GM12878 (cell line): Measurements from ENCODE around the gene SIGLEC5. TPM values are rescaled to one million over a fixed set of nuclear protein-coding genes. Genes with fewer than 3 reads are reported as not detected.

Experiments used
- ATF3 ChIP-seq: IDR thresholded peaks from 2 replicates; pipeline ENCODE4 v1.6.1; 2011; ENCODE audit warnings: low read depth, mild to moderate bottlenecking, low read length, moderate library complexity, borderline replicate concordance; ENCODE audit errors: extremely low read depth
- HDAC2 ChIP-seq: fragments of 200-600 bp; sonication (generic); IDR thresholded peaks from 2 replicates; pipeline ENCODE4 v1.6.1; 2017
- KAT2A ChIP-seq: conservative IDR thresholded peaks from 2 replicates; pipeline ENCODE4 v1.6.1; 2011; ENCODE audit warnings: low read depth, low read length; ENCODE audit not compliant: control insufficient read depth
- MTA2 ChIP-seq: fragments of 450-650 bp; IDR thresholded peaks from 2 replicates; pipeline ENCODE4 v1.6.1; 2016; ENCODE audit warnings: low read depth, mild to moderate bottlenecking, moderate library complexity
- PAX5 ChIP-seq: IDR thresholded peaks from 2 replicates; pipeline ENCODE4 v1.6.1; 2011; ENCODE audit warnings: low read depth, low read length, borderline replicate concordance
- PAX8 ChIP-seq: fragments of 450-650 bp; IDR thresholded peaks from 2 replicates; pipeline ENCODE4 v1.6.1; 2017; ENCODE audit warnings: mild to moderate bottlenecking, moderate library complexity
- POLR2AphosphoS2 ChIP-seq: IDR thresholded peaks from 2 replicates; pipeline ENCODE4 v1.6.1; 2011; ENCODE audit warnings: low read depth, mild to moderate bottlenecking, low read length, improper control_type of control experiment, moderate library complexity
- REST ChIP-seq: IDR thresholded peaks from 2 replicates; pipeline ENCODE4 v1.6.1; 2012; ENCODE audit warnings: mild to moderate bottlenecking, low read depth, low read length
- RUNX3 ChIP-seq: IDR thresholded peaks from 2 replicates; pipeline ENCODE4 v1.6.1; 2012; ENCODE audit warnings: low read length, inconsistent platforms
- SKIL ChIP-seq: fragments of 450-650 bp; IDR thresholded peaks from 2 replicates; pipeline ENCODE4 v1.6.1; 2017; ENCODE audit warnings: mild to moderate bottlenecking, low read depth, inconsistent platforms; ENCODE audit not compliant: poor library complexity, severe bottlenecking
- polyA plus RNA-seq, 11 experiments: library from polyadenylated mRNA; depleted of rRNA in 4 of 11; unstranded in 6 of 11; stranded (reverse) in 5 of 11; fragments of >200 nt; fragmentation: Nextera tagmentation in 4 of 11; fragmentation: Illumina TruSeq in 1 of 11; extraction: Ambion mirVana in 4 of 11; extraction: Trizol in 1 of 11; gene quantifications; 1 replicate in 1 of 11; 2 replicates in 10 of 11; pipeline versions ENCODE4 v1.2.1 to v1.2.3, GENCODE V29; 2011 to 2016; ENCODE audit warnings: inconsistent platforms in 2 of 11, missing spikeins in 2 of 11, low read depth in 1 of 11
- total RNA-seq, 4 experiments: library from RNA; depleted of rRNA in 3 of 4; stranded (reverse); fragments of >200 nt in 3 of 4; fragmentation: Illumina TruSeq in 1 of 4; extraction: Trizol in 1 of 4; gene quantifications; 2 replicates each; pipeline versions ENCODE4 v1.2.1 to v1.2.3, GENCODE V29; 2013 to 2021

Gene SIGLEC5
- total and polyA plus RNA-seq, 10 of the 15 experiments (the other 5 are each of a cell fraction or from before 2014, with no cell fraction given): 0.05 to 2.5 (median 1.4) TPM; not detected in 1

DNA sequence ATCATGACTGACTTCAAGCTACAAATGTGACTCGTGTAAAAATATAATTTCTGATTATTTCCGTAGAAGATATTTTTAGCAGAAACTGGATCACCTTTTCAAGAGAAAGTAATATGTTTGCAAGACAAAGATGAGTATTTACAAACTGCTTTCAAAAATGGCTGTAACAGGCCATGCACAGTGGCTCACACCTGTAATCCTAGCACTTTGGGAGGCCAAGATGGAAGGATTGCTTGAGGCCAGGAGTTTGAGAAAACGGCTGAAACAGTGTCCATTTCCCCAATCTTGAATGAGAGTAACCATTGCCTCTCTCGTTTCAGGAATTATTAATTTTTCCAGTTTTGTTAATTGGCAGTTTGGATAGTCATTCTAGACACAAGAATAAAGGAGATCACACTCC is 62.6 kb downstream of the SIGLEC5 start (continued):
- TF ChIP-seq ATF3 (no peak), RUNX3 (no peak), SKIL (no peak), HDAC2 (no peak), MTA2 (no peak), REST (no peak), POLR2AphosphoS2 (no peak), KAT2A (no peak), PAX5 (no peak), PAX8 (no peak)
